Measurements from ENCODE around the gene KDM3A. TPM values are rescaled to one million over a fixed set of nuclear protein-coding genes. Genes with fewer than 3 reads are reported as not detected.

Gene KDM3A
- total RNA-seq, 1 experiment from 2014 or later, result 52.6 TPM

DNA sequence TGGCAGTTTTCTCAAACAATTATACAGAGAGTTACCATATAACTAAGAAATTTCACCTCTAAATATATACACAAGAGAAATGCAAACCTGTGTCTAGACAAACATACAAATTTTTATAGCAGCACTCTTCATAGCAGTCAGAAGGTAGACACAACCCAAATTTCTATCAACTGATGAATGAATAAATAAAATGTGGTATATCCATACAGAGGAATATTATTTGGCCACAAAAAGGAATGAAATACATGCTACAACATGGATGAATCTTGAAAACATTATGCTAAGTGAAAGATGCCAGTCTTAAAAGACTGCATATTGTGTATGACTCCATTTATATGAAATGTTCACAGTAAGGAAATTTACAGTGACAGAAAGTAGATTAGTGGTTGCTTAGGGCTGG is 30.6 kb upstream of the KDM3A start (continued):
- TF ChIP-seq POLR2A (IDR thresholded peaks at IDR 0.05; ENCODE audit: borderline replicate concordance, extremely low read depth, insufficient read depth, insufficient read length), result no peak
- TF ChIP-seq EZH2phosphoT487 (IDR thresholded peaks at IDR 0.05; ENCODE audit: borderline replicate concordance), result no peak

DNA sequence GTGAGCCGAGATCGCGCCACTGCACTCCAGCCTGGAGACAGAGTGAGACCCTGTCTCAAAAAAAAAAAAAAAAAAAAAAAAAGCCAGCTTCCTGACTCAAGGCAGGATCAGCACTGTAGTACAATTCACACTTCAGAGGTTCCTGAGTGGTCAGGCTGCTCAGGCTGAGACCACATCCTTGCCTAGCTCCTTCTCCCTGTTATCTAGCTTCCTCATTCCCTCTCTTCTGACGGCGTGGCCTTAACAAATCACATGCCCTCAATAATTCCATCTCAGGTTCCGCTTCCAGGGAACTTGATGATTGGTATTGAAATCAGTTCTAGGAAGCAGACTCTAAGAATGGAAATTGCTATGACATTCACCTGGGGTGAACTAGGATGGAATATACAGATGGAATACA is 29.8 kb upstream of the KDM3A start:
- TF ChIP-seq ZNF274 (IDR thresholded peaks at IDR 0.05; ENCODE audit: low read depth, low read length), result no peak
- no peak for TF ChIP-seq CEBPB (IDR thresholded peaks at IDR 0.05; ENCODE audit: low read depth)
- TF ChIP-seq YY1 (IDR thresholded peaks at IDR 0.05; ENCODE audit: extremely low read depth, insufficient replicate concordance, low read depth, low read length), result no peak
- Histone ChIP-seq H3K4me3 (replicated peaks in 1 of 2; ENCODE audit: low read depth in 1 of 2, low read length in 2 of 2) (no peak overlapping the region), H3K79me2 (ENCODE audit: insufficient read depth, low read length) (no peaks in the 10 kb centered on the region), H3K4me1 (ENCODE audit: control insufficient read depth in 1 of 2, insufficient read depth in 2 of 2, low read length in 2 of 2) (no peaks in the 10 kb centered on the region), H4K20me1 (ENCODE audit: insufficient read depth) (no peaks in the 10 kb centered on the region), H3K4me2 (ENCODE audit: low read length) (no peak overlapping the region), H3K9ac (ENCODE audit: low read length) (no peak overlapping the region), H3K36me3 (ENCODE audit: control insufficient read depth in 1 of 2, insufficient read depth in 2 of 2, low read length in 2 of 2) (no peaks in the 10 kb centered on the region), H3K9me3 (ENCODE audit: control insufficient read depth in 1 of 2, insufficient read depth in 1 of 2, low read depth in 1 of 2, low read length in 2 of 2) (no peaks in the 10 kb centered on the region), H3K9me2 (ENCODE audit: insufficient read depth) (no peaks in the 10 kb centered on the region), H2AFZ (ENCODE audit: low read depth, low read length, poor library complexity, severe bottlenecking) (no peak overlapping the region), H3K27me3 (ENCODE audit: insufficient read depth, low read length) (no peaks in the 10 kb centered on the region), H3K27ac (ENCODE audit: low read depth, low read length) (no peak overlapping the region)
- ATAC-seq (no peak), DNase-seq (ENCODE audit: low read depth, low spot score) (no peak)
- intact Hi-C loops (cut with micrococcal nuclease), result no loop called here
- POLR2A ChIA-PET, result no interaction called here
- CTCF ChIA-PET, result no interaction called here
- BruUV-seq (replicated peaks), result no TSS peak
- RAD21 ChIA-PET (ENCODE audit: low non-redundant PET in 1 of 2, low total read pairs in 2 of 2, uncharacterized antibody in 2 of 2, unreplicated experiment in 2 of 2), result no interaction called here

DNA sequence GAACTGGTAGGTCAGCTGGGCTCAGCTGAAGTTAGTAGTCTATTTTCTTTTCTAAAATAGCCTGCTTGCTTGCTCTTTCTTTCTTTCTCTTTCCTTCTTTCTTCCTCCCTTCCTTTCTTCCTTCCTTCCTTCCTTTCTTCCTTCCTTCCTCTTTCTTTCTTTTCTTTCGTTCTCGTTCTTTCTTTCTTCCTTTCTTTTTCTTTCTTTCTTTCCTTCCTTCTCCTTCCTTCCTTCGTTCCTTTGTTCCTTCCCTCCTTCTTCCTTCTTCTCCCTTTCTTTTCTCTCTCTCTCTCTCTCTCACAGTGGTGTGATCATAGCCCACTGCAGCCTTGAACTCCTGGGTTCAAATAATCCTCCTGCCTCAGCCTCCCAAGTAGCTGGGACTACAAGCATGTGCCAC is 29.2 kb upstream of the KDM3A start:
- DNase-seq (ENCODE audit: low read depth, low spot score) (no peak), ATAC-seq (no peak)
- H2AFZ ChIP-seq (ENCODE audit: low read depth, low read length, poor library complexity, severe bottlenecking), result no peak overlapping the region
- H3K27me3 ChIP-seq (ENCODE audit: insufficient read depth, low read length), result no peaks in the 10 kb centered on the region
- no peak for TF ChIP-seq EGR1 (IDR thresholded peaks at IDR 0.05; ENCODE audit: low read depth)
- no peak overlapping the region for H3K27ac ChIP-seq (ENCODE audit: low read depth, low read length)
- no peaks in the 10 kb centered on the region for H3K79me2 ChIP-seq (ENCODE audit: insufficient read depth, low read length)
- intact Hi-C loops (cut with micrococcal nuclease), result no loop called here
- ChIA-PET RAD21 (ENCODE audit: low non-redundant PET in 1 of 2, low total read pairs in 2 of 2, uncharacterized antibody in 2 of 2, unreplicated experiment in 2 of 2) (no interaction called here), POLR2A (no interaction called here), CTCF (no interaction called here)
- no TSS peak for BruUV-seq (replicated peaks)
- H3K4me2 ChIP-seq (ENCODE audit: low read length), result no peak overlapping the region
- no peaks in the 10 kb centered on the region for H3K36me3 ChIP-seq (ENCODE audit: control insufficient read depth in 1 of 2, insufficient read depth in 2 of 2, low read length in 2 of 2)
- no peaks in the 10 kb centered on the region for H4K20me1 ChIP-seq (ENCODE audit: insufficient read depth)
- H3K4me1 ChIP-seq (ENCODE audit: control insufficient read depth in 1 of 2, insufficient read depth in 2 of 2, low read length in 2 of 2), result no peaks in the 10 kb centered on the region
- no peak overlapping the region for H3K4me3 ChIP-seq (replicated peaks in 1 of 2; ENCODE audit: low read depth in 1 of 2, low read length in 2 of 2)
- no peaks in the 10 kb centered on the region for H3K9me2 ChIP-seq (ENCODE audit: insufficient read depth)
- H3K9me3 ChIP-seq (ENCODE audit: control insufficient read depth in 1 of 2, insufficient read depth in 1 of 2, low read depth in 1 of 2, low read length in 2 of 2), result no peaks in the 10 kb centered on the region
- H3K9ac ChIP-seq (ENCODE audit: low read length), result no peak overlapping the region
